ENCODE measurements around the gene PARD6G.
"Not testable (repeated sequence)": the region's sequence is repeated elsewhere in the genome, so short reads cannot be mapped to it uniquely, and the experiment has no call there.

The PARD6G gene

GRCh38 chr18:80171054-80171872 lies 76.1 kb downstream of the PARD6G start:
- H3K27ac ChIP-seq (ENCODE audit: low read depth in 2 of 2, low read length in 2 of 2): no peak overlapping the region
- H3K9ac ChIP-seq (ENCODE audit: low read depth in 1 of 2, low read length in 2 of 2): no peak overlapping the region
- no peaks in the 10 kb centered on the region for H3K36me3 ChIP-seq (ENCODE audit: control insufficient read depth in 2 of 2, insufficient read depth in 2 of 2, low read length in 2 of 2)
- no peaks in the 10 kb centered on the region for H3K27me3 ChIP-seq (ENCODE audit: control insufficient read depth in 2 of 2, insufficient read depth in 2 of 2, low read length in 2 of 2)
- H3K4me3 ChIP-seq (ENCODE audit: low read length in 2 of 2): no peak overlapping the region
- H3K4me1 ChIP-seq (ENCODE audit: control insufficient read depth in 2 of 2, insufficient read depth in 2 of 2, low read length in 2 of 2): no peaks in the 10 kb centered on the region
- H3K9me3 ChIP-seq (ENCODE audit: control insufficient read depth in 2 of 2, low read length in 2 of 2): no peaks in the 10 kb centered on the region

DNA sequence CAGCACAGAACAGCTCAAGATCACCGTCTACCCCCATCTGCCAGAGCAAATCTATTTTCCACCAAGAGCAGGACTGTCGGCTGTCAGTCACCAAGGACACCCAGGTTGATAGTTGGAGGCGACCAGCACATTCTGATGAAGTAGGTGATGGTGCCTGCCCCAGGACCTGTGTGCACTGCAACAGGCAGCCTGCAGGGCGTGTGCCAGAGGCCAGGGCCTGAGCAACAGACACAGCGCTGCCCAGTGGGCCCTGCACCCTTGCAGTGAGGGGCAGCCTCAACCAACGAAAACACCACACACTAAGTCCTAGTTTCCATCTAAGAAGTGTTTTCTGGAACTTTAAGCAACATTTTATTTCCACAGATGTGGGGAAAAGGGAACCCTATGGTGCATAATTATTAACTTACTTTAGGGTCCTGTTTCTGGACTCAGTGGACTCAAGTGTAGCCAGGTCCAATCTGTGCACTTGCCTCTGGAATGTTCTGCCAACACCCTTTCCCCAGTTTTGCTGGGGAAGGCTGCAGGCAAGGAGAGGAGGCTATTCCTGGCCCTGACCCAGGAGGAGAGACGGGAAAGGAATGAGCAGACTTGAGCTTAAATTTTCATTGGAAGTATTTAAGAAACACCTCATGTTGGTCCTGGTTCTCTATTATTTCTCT lies 76.8 kb downstream of the PARD6G start:
- no peaks in the 10 kb centered on the region for H3K27me3 ChIP-seq (ENCODE audit: control insufficient read depth in 2 of 2, insufficient read depth in 2 of 2, low read length in 2 of 2)
- H3K27ac ChIP-seq (ENCODE audit: low read depth in 2 of 2, low read length in 2 of 2): no peak overlapping the region
- no peak overlapping the region for H3K9ac ChIP-seq (ENCODE audit: low read depth in 1 of 2, low read length in 2 of 2)
- H3K4me1 ChIP-seq (ENCODE audit: control insufficient read depth in 2 of 2, insufficient read depth in 2 of 2, low read length in 2 of 2): no peaks in the 10 kb centered on the region
- H3K36me3 ChIP-seq (ENCODE audit: control insufficient read depth in 2 of 2, insufficient read depth in 2 of 2, low read length in 2 of 2): no peaks in the 10 kb centered on the region
- no peak overlapping the region for H3K4me3 ChIP-seq (ENCODE audit: low read length in 2 of 2)
- no peaks in the 10 kb centered on the region for H3K9me3 ChIP-seq (ENCODE audit: control insufficient read depth in 2 of 2, low read length in 2 of 2)

DNA sequence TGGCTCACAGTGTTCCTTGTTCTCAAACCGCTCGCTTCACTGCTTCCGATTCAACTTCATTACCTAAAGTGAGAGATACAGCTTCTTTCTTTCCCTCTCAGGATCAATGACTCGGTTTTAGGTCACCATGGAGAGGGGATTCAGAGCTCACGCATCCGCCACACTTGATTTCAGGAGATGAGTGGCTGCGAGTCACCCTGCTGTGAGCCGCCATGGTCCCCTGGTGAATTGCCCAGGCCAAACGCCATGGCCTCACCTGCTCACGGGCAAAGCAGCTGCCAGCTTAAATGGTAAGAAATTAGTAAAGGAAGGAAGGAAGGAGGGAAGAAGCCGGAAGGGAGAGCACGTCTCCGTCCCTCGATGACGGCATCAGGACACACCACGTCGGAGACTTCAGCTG lies 77.7 kb downstream of the PARD6G start:
- no peak overlapping the region for H3K27ac ChIP-seq (ENCODE audit: low read depth in 2 of 2, low read length in 2 of 2)
- H3K4me1 ChIP-seq (ENCODE audit: control insufficient read depth in 2 of 2, insufficient read depth in 2 of 2, low read length in 2 of 2): no peaks in the 10 kb centered on the region
- peaks cover 0 to 2% of the 10 kb centered on the region in 2 donors for H3K9me3 ChIP-seq (ENCODE audit: control insufficient read depth in 2 of 2, low read length in 2 of 2)
- no peak overlapping the region for H3K9ac ChIP-seq (ENCODE audit: low read depth in 1 of 2, low read length in 2 of 2)
- H3K4me3 ChIP-seq (ENCODE audit: low read length in 2 of 2): no peak overlapping the region
- no peaks in the 10 kb centered on the region for H3K27me3 ChIP-seq (ENCODE audit: control insufficient read depth in 2 of 2, insufficient read depth in 2 of 2, low read length in 2 of 2)
- H3K36me3 ChIP-seq (ENCODE audit: control insufficient read depth in 2 of 2, insufficient read depth in 2 of 2, low read length in 2 of 2): no peaks in the 10 kb centered on the region

DNA sequence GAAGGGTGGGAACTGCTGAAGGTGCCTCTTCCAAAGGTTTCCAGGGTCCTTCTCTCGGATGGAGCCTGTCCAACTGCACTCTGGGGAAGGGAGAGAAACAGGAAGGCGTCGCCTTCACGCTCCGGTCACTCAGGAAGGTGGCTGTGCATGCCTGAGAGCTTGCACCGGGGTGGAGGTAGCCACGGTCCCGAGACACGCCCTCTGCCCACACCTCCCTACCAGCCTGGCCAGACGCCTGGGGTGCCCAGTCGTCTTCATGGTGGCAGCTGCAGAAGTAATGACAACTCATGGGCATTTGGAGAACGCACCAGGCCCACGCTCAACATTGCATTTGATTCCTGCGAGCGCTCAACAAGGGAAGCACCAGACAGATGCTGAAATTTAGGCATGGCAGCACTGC lies 78.3 kb downstream of the PARD6G start:
- H3K9me3 ChIP-seq (ENCODE audit: control insufficient read depth in 2 of 2, low read length in 2 of 2): peaks cover 0 to 2% of the 10 kb centered on the region in 2 donors
- no peaks in the 10 kb centered on the region for H3K4me1 ChIP-seq (ENCODE audit: control insufficient read depth in 2 of 2, insufficient read depth in 2 of 2, low read length in 2 of 2)

DNA sequence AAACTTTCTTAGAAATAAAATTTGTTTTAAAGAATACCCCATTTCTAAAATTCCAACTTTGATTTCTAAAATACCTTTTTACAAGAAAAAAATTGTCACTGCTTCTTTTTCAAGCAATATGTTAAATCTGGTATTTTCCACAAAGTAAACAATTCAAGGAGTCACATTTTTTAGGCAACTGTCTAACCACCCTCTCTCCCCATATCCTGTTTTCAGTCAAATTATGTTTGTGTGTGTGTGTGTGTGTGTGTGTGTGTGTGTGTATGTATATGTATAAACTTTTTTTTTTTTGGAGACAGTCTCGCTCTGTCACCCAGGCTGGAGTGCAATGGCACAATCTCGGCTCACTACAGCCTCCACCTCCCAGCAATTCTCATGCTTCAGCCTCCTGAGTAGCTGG lies 79.0 kb downstream of the PARD6G start:
- Histone ChIP-seq H3K27ac (ENCODE audit: low read depth in 2 of 2, low read length in 2 of 2) (no peak overlapping the region), H3K9ac (ENCODE audit: low read depth in 1 of 2, low read length in 2 of 2) (no peak overlapping the region), H3K4me3 (ENCODE audit: low read length in 2 of 2) (no peak overlapping the region), H3K27me3 (ENCODE audit: control insufficient read depth in 2 of 2, insufficient read depth in 2 of 2, low read length in 2 of 2) (no peaks in the 10 kb centered on the region), H3K9me3 (ENCODE audit: control insufficient read depth in 2 of 2, low read length in 2 of 2) (peaks cover 0 to 2% of the 10 kb centered on the region in 2 donors), H3K36me3 (ENCODE audit: control insufficient read depth in 2 of 2, insufficient read depth in 2 of 2, low read length in 2 of 2) (no peaks in the 10 kb centered on the region), H3K4me1 (ENCODE audit: control insufficient read depth in 2 of 2, insufficient read depth in 2 of 2, low read length in 2 of 2) (no peaks in the 10 kb centered on the region)

More for the DNA sequence above, 78.3 kb downstream of the PARD6G start:
- H3K36me3 ChIP-seq (ENCODE audit: control insufficient read depth in 2 of 2, insufficient read depth in 2 of 2, low read length in 2 of 2): no peaks in the 10 kb centered on the region
- no peak overlapping the region for H3K27ac ChIP-seq (ENCODE audit: low read depth in 2 of 2, low read length in 2 of 2)
- H3K4me3 ChIP-seq (ENCODE audit: low read length in 2 of 2): no peak overlapping the region
- H3K9ac ChIP-seq (ENCODE audit: low read depth in 1 of 2, low read length in 2 of 2): no peak overlapping the region
- no peaks in the 10 kb centered on the region for H3K27me3 ChIP-seq (ENCODE audit: control insufficient read depth in 2 of 2, insufficient read depth in 2 of 2, low read length in 2 of 2)

GRCh38 chr18:80167931-80168330 lies 79.4 kb downstream of the PARD6G start:
- H3K27ac ChIP-seq (ENCODE audit: low read depth in 2 of 2, low read length in 2 of 2): no peak overlapping the region
- H3K4me1 ChIP-seq (ENCODE audit: control insufficient read depth in 2 of 2, insufficient read depth in 2 of 2, low read length in 2 of 2): no peaks in the 10 kb centered on the region
- H3K36me3 ChIP-seq (ENCODE audit: control insufficient read depth in 2 of 2, insufficient read depth in 2 of 2, low read length in 2 of 2): no peaks in the 10 kb centered on the region
- no peak overlapping the region for H3K9ac ChIP-seq (ENCODE audit: low read depth in 1 of 2, low read length in 2 of 2)
- H3K9me3 ChIP-seq (ENCODE audit: control insufficient read depth in 2 of 2, low read length in 2 of 2): peaks cover 0 to 2% of the 10 kb centered on the region in 2 donors
- no peak overlapping the region for H3K4me3 ChIP-seq (ENCODE audit: low read length in 2 of 2)
- no peaks in the 10 kb centered on the region for H3K27me3 ChIP-seq (ENCODE audit: control insufficient read depth in 2 of 2, insufficient read depth in 2 of 2, low read length in 2 of 2)

- Histone ChIP-seq H3K27ac (ENCODE audit: low read depth in 2 of 2, low read length in 2 of 2) (no peak overlapping the region), H3K9me3 (ENCODE audit: control insufficient read depth in 2 of 2, low read length in 2 of 2) (peaks cover 0 to 2% of the 10 kb centered on the region in 2 donors), H3K4me3 (ENCODE audit: low read length in 2 of 2) (no peak overlapping the region), H3K36me3 (ENCODE audit: control insufficient read depth in 2 of 2, insufficient read depth in 2 of 2, low read length in 2 of 2) (no peaks in the 10 kb centered on the region), H3K9ac (ENCODE audit: low read depth in 1 of 2, low read length in 2 of 2) (no peak overlapping the region), H3K4me1 (ENCODE audit: control insufficient read depth in 2 of 2, insufficient read depth in 2 of 2, low read length in 2 of 2) (no peaks in the 10 kb centered on the region), H3K27me3 (ENCODE audit: control insufficient read depth in 2 of 2, insufficient read depth in 2 of 2, low read length in 2 of 2) (no peaks in the 10 kb centered on the region)
Observed at GRCh38 chr18:80167331-80167730, 80.0 kb downstream of the PARD6G start.

GRCh38 chr18:80166725-80167124 lies 80.6 kb downstream of the PARD6G start:
- Histone ChIP-seq H3K4me1 (ENCODE audit: control insufficient read depth in 2 of 2, insufficient read depth in 2 of 2, low read length in 2 of 2) (no peaks in the 10 kb centered on the region), H3K9me3 (ENCODE audit: control insufficient read depth in 2 of 2, low read length in 2 of 2) (peaks cover 0 to 2% of the 10 kb centered on the region in 2 donors)

GRCh38 chr18:80166240-80166639 lies 81.1 kb downstream of the PARD6G start:
- Histone ChIP-seq H3K4me3 (ENCODE audit: low read length in 2 of 2) (no peak overlapping the region), H3K27me3 (ENCODE audit: control insufficient read depth in 2 of 2, insufficient read depth in 2 of 2, low read length in 2 of 2) (no peaks in the 10 kb centered on the region), H3K9ac (ENCODE audit: low read depth in 1 of 2, low read length in 2 of 2) (no peak overlapping the region), H3K36me3 (ENCODE audit: control insufficient read depth in 2 of 2, insufficient read depth in 2 of 2, low read length in 2 of 2) (no peaks in the 10 kb centered on the region), H3K9me3 (ENCODE audit: control insufficient read depth in 2 of 2, low read length in 2 of 2) (peaks cover 0 to 2% of the 10 kb centered on the region in 2 donors), H3K4me1 (ENCODE audit: control insufficient read depth in 2 of 2, insufficient read depth in 2 of 2, low read length in 2 of 2) (no peaks in the 10 kb centered on the region), H3K27ac (ENCODE audit: low read depth in 2 of 2, low read length in 2 of 2) (no peak overlapping the region)

More at GRCh38 chr18:80166725-80167124, 80.6 kb downstream of the PARD6G start:
- H3K27me3 ChIP-seq (ENCODE audit: control insufficient read depth in 2 of 2, insufficient read depth in 2 of 2, low read length in 2 of 2): no peaks in the 10 kb centered on the region
- no peak overlapping the region for H3K9ac ChIP-seq (ENCODE audit: low read depth in 1 of 2, low read length in 2 of 2)
- no peaks in the 10 kb centered on the region for H3K36me3 ChIP-seq (ENCODE audit: control insufficient read depth in 2 of 2, insufficient read depth in 2 of 2, low read length in 2 of 2)
- H3K27ac ChIP-seq (ENCODE audit: low read depth in 2 of 2, low read length in 2 of 2): no peak overlapping the region
- H3K4me3 ChIP-seq (ENCODE audit: low read length in 2 of 2): no peak overlapping the region

GRCh38 chr18:80164727-80165355 lies 82.5 kb downstream of the PARD6G start:
- not testable (repeated sequence) for H3K9me3 ChIP-seq (ENCODE audit: control insufficient read depth in 2 of 2, low read length in 2 of 2); H3K9ac ChIP-seq (ENCODE audit: low read depth in 1 of 2, low read length in 2 of 2); H3K27me3 ChIP-seq (ENCODE audit: control insufficient read depth in 2 of 2, insufficient read depth in 2 of 2, low read length in 2 of 2); H3K4me1 ChIP-seq (ENCODE audit: control insufficient read depth in 2 of 2, insufficient read depth in 2 of 2, low read length in 2 of 2); H3K27ac ChIP-seq (ENCODE audit: low read depth in 2 of 2, low read length in 2 of 2); H3K36me3 ChIP-seq (ENCODE audit: control insufficient read depth in 2 of 2, insufficient read depth in 2 of 2, low read length in 2 of 2); H3K4me3 ChIP-seq (ENCODE audit: low read length in 2 of 2)

Data from mucosa of rectum (tissue), 2 donors.